ENCODE results near the gene CRY2. TPM values are rescaled to one million over a fixed set of nuclear protein-coding genes. Genes with fewer than 3 reads are reported as not detected.

CRY2 gene
- polyA plus RNA-seq, 1 of the 3 experiments (the other 2 are of a cell fraction): 6.7 TPM

- no peaks in the 10 kb centered on the region for H3K36me3 ChIP-seq (replicated peaks in 1 of 2; ENCODE audit: control insufficient read depth in 1 of 2, insufficient read depth in 2 of 2, low read length in 1 of 2)
- H3K79me2 ChIP-seq (ENCODE audit: insufficient read depth): peaks cover 8% of the 10 kb centered on the region
- H3K9me2 ChIP-seq: no peaks in the 10 kb centered on the region
- peaks cover 4% of the 10 kb centered on the region for H3F3A ChIP-seq (replicated peaks; ENCODE audit: insufficient read depth)
- 89% methylated on average over 21 of the region's 54 CpGs for WGBS (ENCODE audit: low lambda C conversion rate)
- ChIA-PET CTCF (interaction anchor here (6.2 kb wide), 1 partner anchor 49 kb away, joined by 35 read pairs; no protein-coding TSS in a partner anchor), POLR2A (no interaction called here)
- peak overlapping the region in 1 of 2 experiments; percentile 45; a peak in 2 of 4 replicates for H3K4me3 ChIP-seq (ENCODE audit: low read depth in 2 of 2, low read length in 1 of 2)
- TF ChIP-seq CHD2 (IDR thresholded peaks at IDR 0.05; ENCODE audit: low read length, partially characterized antibody) (no peak), FOSL2 (IDR thresholded peaks at IDR 0.05; ENCODE audit: borderline replicate concordance, low read depth) (no peak), PBX3 (IDR thresholded peaks at IDR 0.05) (no peak), NFIC (IDR thresholded peaks at IDR 0.05; ENCODE audit: borderline replicate concordance) (no peak), USF1 (IDR thresholded peaks at IDR 0.05; ENCODE audit: borderline replicate concordance, low read depth) (no peak), TEAD4 (IDR thresholded peaks at IDR 0.05; ENCODE audit: borderline replicate concordance, insufficient read depth) (no peak), GATA2 (CRISPR knock-in tag; IDR thresholded peaks at IDR 0.05) (no peak), YY1 (IDR thresholded peaks at IDR 0.05; ENCODE audit: low read depth) (no peak), SMC3 (IDR thresholded peaks at IDR 0.05; ENCODE audit: low read depth, low read length) (no peak), SIN3A (IDR thresholded peaks at IDR 0.05; ENCODE audit: borderline replicate concordance, low read depth, low read length) (no peak), RCOR1 (IDR thresholded peaks at IDR 0.05; ENCODE audit: low read length) (no peak)
- H3K4me2 ChIP-seq: peak overlapping the region; percentile 50; the same call in 1 of the 2 replicates
- no peaks in the 10 kb centered on the region for H3K9me3 ChIP-seq
- H3K9ac ChIP-seq: no peak overlapping the region
- DNase-seq: peak; percentile 60
- no peak overlapping the region for H3K27ac ChIP-seq (ENCODE audit: low read depth in 2 of 2, low read length in 1 of 2)
- no peaks in the 10 kb centered on the region for H3K27me3 ChIP-seq (ENCODE audit: insufficient read depth)
- no peaks in the 10 kb centered on the region for H4K20me1 ChIP-seq (ENCODE audit: insufficient read depth)
- no peak overlapping the region for H2AFZ ChIP-seq (ENCODE audit: low read depth)
- H3K4me1 ChIP-seq (ENCODE audit: control insufficient read depth in 1 of 2, insufficient read depth in 2 of 2, low read depth in 1 of 2, low read length in 1 of 2): peaks cover 2 to 9% of the 10 kb centered on the region in 2 experiments; a peak in 3 of 4 replicates
Observed at GRCh38 chr11:45921561-45922424, 74.5 kb downstream of the CRY2 start.

- no peaks in the 10 kb centered on the region for H3K9me2 ChIP-seq
- H3K9ac ChIP-seq: no peak within 1 kb of the TSS
- WGBS (ENCODE audit: low lambda C conversion rate): 41% methylated on average over 6 of the region's 73 CpGs
- peak within 1 kb of the TSS in 1 of 2 experiments; percentile 45; a peak in 2 of 4 replicates for H3K4me3 ChIP-seq (ENCODE audit: low read depth in 2 of 2, low read length in 1 of 2)
- peaks cover 0 to 5% of the 10 kb centered on the region in 2 experiments; a peak in 2 of 4 replicates for H3K4me1 ChIP-seq (ENCODE audit: control insufficient read depth in 1 of 2, insufficient read depth in 2 of 2, low read depth in 1 of 2, low read length in 1 of 2)
- ChIA-PET POLR2A (no interaction called here), CTCF (interaction anchor here (6.2 kb wide), 1 partner anchor 50 kb away, joined by 35 read pairs; no protein-coding TSS in a partner anchor)
- H3K27ac ChIP-seq (ENCODE audit: low read depth in 2 of 2, low read length in 1 of 2): no peak within 1 kb of the TSS
- peaks cover under 1% of the 10 kb centered on the region; the same call in 1 of the 2 replicates for H3K79me2 ChIP-seq (ENCODE audit: insufficient read depth)
- no peaks in the 10 kb centered on the region for H3K27me3 ChIP-seq (ENCODE audit: insufficient read depth)
- H3K4me2 ChIP-seq: peak within 1 kb of the TSS; percentile 50
- H3F3A ChIP-seq (replicated peaks; ENCODE audit: insufficient read depth): peaks cover 4% of the 10 kb centered on the region
- peak; percentile 76 for DNase-seq
- 0 out of 2 replicates have a peak within 1 kb of the TSS, but pooled peaks have one; percentile 16 for H2AFZ ChIP-seq (ENCODE audit: low read depth)
- H3K36me3 ChIP-seq (replicated peaks in 1 of 2; ENCODE audit: control insufficient read depth in 1 of 2, insufficient read depth in 2 of 2, low read length in 1 of 2): no peaks in the 10 kb centered on the region
- H4K20me1 ChIP-seq (ENCODE audit: insufficient read depth): no peaks in the 10 kb centered on the region
- TF ChIP-seq RCOR1 (IDR thresholded peaks at IDR 0.05; ENCODE audit: low read length): no peak
- no peaks in the 10 kb centered on the region for H3K9me3 ChIP-seq
Observed at GRCh38 chr11:45922425-45923082, 75.3 kb downstream of the CRY2 start, which contains the start of gene LARGE2. Gene LARGE2, plus strand, starts transcription at chr11:45922656. Its CDS starts 227 bp downstream, at chr11:45922883.
